ENCODE results near the gene FDX2. TPM values are rescaled to one million over a fixed set of nuclear protein-coding genes. Genes with fewer than 3 reads are reported as not detected.

FDX2 gene
- total RNA-seq, 1 donor from 2014 or later = 7.4 TPM

DNA sequence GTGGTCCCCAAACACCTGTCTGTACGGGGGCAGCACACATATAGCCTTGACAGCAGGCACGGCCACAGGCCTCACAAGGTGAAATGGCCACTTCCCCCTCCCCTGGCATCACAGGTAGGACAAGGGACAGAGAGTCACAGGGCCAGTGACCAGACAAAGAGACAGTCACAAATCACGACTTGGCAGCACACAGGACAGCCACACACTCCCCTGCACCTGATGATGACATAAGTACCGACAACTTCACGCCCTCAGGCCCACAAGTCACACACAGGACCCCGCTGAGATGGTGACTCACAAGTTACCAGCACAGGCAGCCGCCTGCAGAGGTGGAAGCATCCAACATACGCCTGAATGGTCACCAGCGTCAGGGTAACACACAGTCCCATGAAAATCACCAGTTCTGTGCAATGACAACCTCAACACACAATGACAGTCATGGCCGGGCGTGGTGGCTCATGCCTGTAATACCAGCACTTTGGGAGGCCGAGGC is 48.0 kb upstream of the FDX2 start:
- Mint-ChIP-seq H3K4me3 (no peak overlapping the region), H3K36me3 (peaks cover 17% of the 10 kb centered on the region), H3K4me1 (no peaks in the 10 kb centered on the region), H3K27me3 (ENCODE audit: insufficient read depth, low read depth) (peaks cover under 1% of the 10 kb centered on the region), H3K27ac (no peak overlapping the region), H3K9me3 (no peaks in the 10 kb centered on the region)
- no peak overlapping the region for H3K4me3 ChIP-seq
- H2AFZ ChIP-seq (replicated peaks) = no peak overlapping the region
- no peak overlapping the region for H3K27ac ChIP-seq
- no peaks in the 10 kb centered on the region for H3F3A ChIP-seq (ENCODE audit: low read depth)
- DNase-seq (ENCODE audit: low spot score) = no peak
- no peaks in the 10 kb centered on the region for H3K4me1 ChIP-seq
- no peak overlapping the region for H3K9ac ChIP-seq
- H3K36me3 ChIP-seq = no peaks in the 10 kb centered on the region
- no peaks in the 10 kb centered on the region for H3K9me3 ChIP-seq (ENCODE audit: low read depth)
- no peaks in the 10 kb centered on the region for H3K27me3 ChIP-seq
- no peaks in the 10 kb centered on the region for H3K79me2 ChIP-seq (ENCODE audit: low read depth)
- TF ChIP-seq EZH2phosphoT487 (IDR thresholded peaks at IDR 0.05) (no peak), EZH2 (IDR thresholded peaks at IDR 0.05) (no peak), CTCF (IDR thresholded peaks at IDR 0.05) (no peak)
- H4K20me1 ChIP-seq (ENCODE audit: low read depth) = no peaks in the 10 kb centered on the region
- H3K4me2 ChIP-seq = no peak overlapping the region

DNA sequence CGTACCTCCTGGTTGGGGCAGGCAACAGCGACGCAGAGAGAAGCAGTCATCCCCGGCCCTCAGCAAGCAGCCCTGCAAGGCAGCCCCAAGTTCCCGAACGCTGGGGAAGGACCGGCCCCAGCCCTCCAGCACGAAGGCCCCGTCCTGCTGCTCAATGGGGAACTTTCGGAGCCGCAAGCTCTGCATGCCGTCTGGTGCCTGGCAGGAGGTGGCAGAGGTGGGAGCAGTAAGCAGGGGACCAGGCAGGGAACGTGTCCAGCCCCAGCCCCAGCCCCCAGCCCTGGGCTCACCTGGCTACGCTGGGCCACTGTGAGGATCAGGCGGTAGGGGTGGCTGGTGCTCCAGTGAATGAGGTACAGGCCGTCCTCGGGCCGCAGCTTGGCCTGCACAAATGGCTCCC is 46.4 kb upstream of the FDX2 start:
- no peaks in the 10 kb centered on the region for H3K27me3 ChIP-seq
- H3K9ac ChIP-seq = no peak overlapping the region
- Mint-ChIP-seq H3K36me3 (peaks cover 15% of the 10 kb centered on the region), H3K4me1 (no peaks in the 10 kb centered on the region), H3K4me3 (no peak overlapping the region), H3K9me3 (no peaks in the 10 kb centered on the region), H3K27ac (no peak overlapping the region), H3K27me3 (ENCODE audit: insufficient read depth, low read depth) (peaks cover 2% of the 10 kb centered on the region)
- H4K20me1 ChIP-seq (ENCODE audit: low read depth) = no peaks in the 10 kb centered on the region
- H3F3A ChIP-seq (ENCODE audit: low read depth) = no peaks in the 10 kb centered on the region
- no peak overlapping the region for H3K27ac ChIP-seq
- H2AFZ ChIP-seq (replicated peaks) = no peak overlapping the region
- H3K4me3 ChIP-seq = no peak overlapping the region
- no peak for TF ChIP-seq CTCF (IDR thresholded peaks at IDR 0.05)
- no peak for TF ChIP-seq EZH2phosphoT487 (IDR thresholded peaks at IDR 0.05)
- no peak for TF ChIP-seq EZH2 (IDR thresholded peaks at IDR 0.05)
- no peaks in the 10 kb centered on the region for H3K9me3 ChIP-seq (ENCODE audit: low read depth)
- H3K4me1 ChIP-seq = no peaks in the 10 kb centered on the region
- no peaks in the 10 kb centered on the region for H3K79me2 ChIP-seq (ENCODE audit: low read depth)
- DNase-seq (ENCODE audit: low spot score) = no peak
- H3K36me3 ChIP-seq = no peaks in the 10 kb centered on the region
- no peak overlapping the region for H3K4me2 ChIP-seq

DNA sequence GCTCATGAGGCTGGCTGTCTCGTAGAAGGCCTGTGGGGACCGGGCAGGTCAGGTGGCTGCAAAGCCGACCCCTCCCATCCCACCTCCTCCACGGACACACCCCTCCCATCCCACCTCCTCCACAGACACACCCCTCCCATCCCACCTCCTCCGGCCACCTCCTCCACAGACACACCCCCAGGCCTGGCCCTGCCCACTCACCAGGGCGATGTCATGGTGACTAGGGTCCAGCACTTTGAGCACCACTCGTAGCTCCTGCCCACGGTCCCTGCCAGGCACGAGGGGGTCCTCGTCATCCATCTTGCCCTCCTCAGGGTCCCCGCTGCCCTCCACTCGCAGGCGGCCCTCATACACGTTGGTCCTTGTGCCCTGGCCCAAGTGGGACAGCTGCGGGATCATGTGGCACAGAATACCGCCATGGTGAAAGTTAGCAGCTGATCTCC is 45.8 kb upstream of the FDX2 start:
- H3K27me3 ChIP-seq = no peaks in the 10 kb centered on the region
- Mint-ChIP-seq H3K36me3 (peaks cover 12% of the 10 kb centered on the region), H3K4me3 (no peak overlapping the region), H3K27me3 (ENCODE audit: insufficient read depth, low read depth) (peaks cover 2% of the 10 kb centered on the region), H3K9me3 (no peaks in the 10 kb centered on the region), H3K27ac (no peak overlapping the region), H3K4me1 (no peaks in the 10 kb centered on the region)
- no peak overlapping the region for H3K27ac ChIP-seq
- H3K4me2 ChIP-seq = no peak overlapping the region
- no peak overlapping the region for H2AFZ ChIP-seq (replicated peaks)
- H3K9me3 ChIP-seq (ENCODE audit: low read depth) = no peaks in the 10 kb centered on the region
- no peaks in the 10 kb centered on the region for H3K36me3 ChIP-seq
- DNase-seq (ENCODE audit: low spot score) = no peak
- no peak overlapping the region for H3K9ac ChIP-seq
- TF ChIP-seq CTCF (IDR thresholded peaks at IDR 0.05) (no peak), EZH2 (IDR thresholded peaks at IDR 0.05) (no peak), EZH2phosphoT487 (IDR thresholded peaks at IDR 0.05) (no peak)
- H3K4me3 ChIP-seq = no peak overlapping the region
- H4K20me1 ChIP-seq (ENCODE audit: low read depth) = no peaks in the 10 kb centered on the region
- H3K79me2 ChIP-seq (ENCODE audit: low read depth) = no peaks in the 10 kb centered on the region
- H3K4me1 ChIP-seq = no peaks in the 10 kb centered on the region
- no peaks in the 10 kb centered on the region for H3F3A ChIP-seq (ENCODE audit: low read depth)
